GM21619 (cell line): ENCODE results near the gene NOC2L.
A peak's percentile ranks its signal among the peaks of the same experiment; 100 is the strongest.

ENCODE experiments used
- ATAC-seq: cut with Tn5 transposase; IDR thresholded peaks from one replicate; pipeline ENCODE4 v1.9.1; 2021; ENCODE audit not compliant: unreplicated experiment

The NOC2L gene

GRCh38 chr1:958823-959730, at the start of gene NOC2L:
Gene NOC2L (minus strand): TSS chr1:959256. CDS start chr1:959240, 16 bp downstream.
- peak; percentile 56 for ATAC-seq

- no peak for ATAC-seq
Observed at GRCh38 chr1:1006305-1007159, 47.5 kb upstream of the NOC2L start.

GRCh38 chr1:1005774-1006304, 46.8 kb upstream of the NOC2L start:
- ATAC-seq = no peak

- no peak for ATAC-seq
Observed at GRCh38 chr1:1004780-1005697, 46.0 kb upstream of the NOC2L start.

GRCh38 chr1:1004420-1004779, 45.3 kb upstream of the NOC2L start:
- no peak for ATAC-seq

- ATAC-seq = no peak
Observed at GRCh38 chr1:1003618-1004419, 44.8 kb upstream of the NOC2L start.

GRCh38 chr1:1001057-1001783, 42.2 kb upstream of the NOC2L start:
- ATAC-seq = no peak

GRCh38 chr1:1000357-1001056, 41.5 kb upstream of the NOC2L start:
- no peak for ATAC-seq

GRCh38 chr1:999725-1000356, 40.8 kb upstream of the NOC2L start, which contains the start of gene HES4:
Gene HES4 (minus strand): TSS chr1:1000097. CDS start chr1:999973, 124 bp downstream.
- no peak for ATAC-seq

GRCh38 chr1:998995-999724, 40.1 kb upstream of the NOC2L start:
- ATAC-seq = no peak

- no peak for ATAC-seq
Observed at GRCh38 chr1:998745-998994, 39.6 kb upstream of the NOC2L start.

GRCh38 chr1:997993-998744, 39.1 kb upstream of the NOC2L start:
- ATAC-seq = no peak

- no peak for ATAC-seq
Observed at GRCh38 chr1:997713-997992, 38.6 kb upstream of the NOC2L start.

- ATAC-seq = no peak
Observed at GRCh38 chr1:996851-997712, 38.0 kb upstream of the NOC2L start.

- ATAC-seq = no peak
Observed at GRCh38 chr1:995665-996633, 36.9 kb upstream of the NOC2L start.
